HG03066 (cell line): ENCODE measurements around the gene MASP1.
"Not testable (repeated sequence)": the region's sequence is repeated elsewhere in the genome, so short reads cannot be mapped to it uniquely, and the experiment has no call there.

Experiments used
- ATAC-seq: cut with Tn5 transposase; IDR thresholded peaks from one replicate; pipeline ENCODE4 v1.9.1; 2021; ENCODE audit warnings: low read depth; ENCODE audit not compliant: unreplicated experiment

The MASP1 gene

DNA sequence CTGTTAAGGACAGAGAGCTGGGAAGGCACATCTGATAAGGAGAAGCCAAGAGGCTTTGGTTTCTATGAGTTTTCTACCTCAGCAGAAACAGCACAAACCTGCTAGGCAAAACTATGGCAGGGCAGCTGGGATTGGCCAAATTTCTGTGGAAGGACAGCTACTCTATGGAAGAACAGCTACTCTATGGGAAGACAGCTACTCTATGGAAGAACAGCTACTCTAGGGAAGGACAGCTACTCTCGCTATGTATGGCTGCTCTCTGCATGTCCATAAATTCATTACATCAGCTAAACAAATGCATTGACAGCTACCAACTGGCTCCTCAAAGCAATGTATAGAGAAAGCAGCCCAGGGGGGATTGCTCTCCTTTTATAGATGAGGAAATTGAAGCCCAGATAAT is 24.8 kb downstream of the MASP1 start:
- ATAC-seq = no peak

DNA sequence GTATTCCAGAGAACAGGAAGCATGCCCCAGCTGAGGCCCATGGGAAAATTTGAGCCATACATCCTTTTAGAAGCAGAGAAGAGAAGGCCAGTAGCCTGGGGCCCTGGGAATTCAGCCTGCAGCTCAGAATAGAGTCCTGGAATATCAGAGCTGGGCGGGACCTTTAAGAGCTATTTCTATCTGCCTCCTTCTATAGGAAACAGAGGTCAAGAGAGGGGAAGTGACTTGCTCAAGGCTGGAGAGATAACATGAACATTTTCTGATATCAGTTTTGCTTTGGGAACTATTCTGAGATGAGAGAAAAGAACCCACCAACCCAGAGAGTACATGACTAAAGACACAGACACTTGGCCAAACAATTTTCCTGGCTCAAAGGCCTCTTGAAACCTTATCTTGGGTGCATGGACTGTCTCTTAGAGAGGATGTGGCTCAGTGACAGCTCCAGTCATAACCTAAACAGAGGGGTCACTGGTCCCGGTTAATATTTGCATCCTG is 26.0 kb downstream of the MASP1 start:
- no peak for ATAC-seq

DNA sequence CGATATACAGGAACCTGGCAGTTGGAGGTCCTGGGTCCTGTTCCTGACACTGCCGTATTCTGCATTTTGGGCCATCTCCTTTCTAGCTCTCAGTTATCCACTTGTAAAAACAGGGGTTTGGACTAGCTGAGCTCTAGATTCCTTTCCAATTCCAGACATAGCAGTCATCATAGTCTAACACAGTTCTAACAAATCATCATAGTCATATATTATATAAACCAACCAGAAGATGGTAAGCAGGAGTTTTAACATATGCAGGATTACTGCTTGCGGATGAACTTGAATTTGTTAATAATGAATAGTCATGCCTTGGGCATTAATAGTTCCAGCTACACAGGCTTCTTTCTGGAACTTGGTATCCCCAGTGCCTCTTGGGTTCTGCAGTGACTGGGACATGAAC is 26.6 kb downstream of the MASP1 start:
- no peak for ATAC-seq

DNA sequence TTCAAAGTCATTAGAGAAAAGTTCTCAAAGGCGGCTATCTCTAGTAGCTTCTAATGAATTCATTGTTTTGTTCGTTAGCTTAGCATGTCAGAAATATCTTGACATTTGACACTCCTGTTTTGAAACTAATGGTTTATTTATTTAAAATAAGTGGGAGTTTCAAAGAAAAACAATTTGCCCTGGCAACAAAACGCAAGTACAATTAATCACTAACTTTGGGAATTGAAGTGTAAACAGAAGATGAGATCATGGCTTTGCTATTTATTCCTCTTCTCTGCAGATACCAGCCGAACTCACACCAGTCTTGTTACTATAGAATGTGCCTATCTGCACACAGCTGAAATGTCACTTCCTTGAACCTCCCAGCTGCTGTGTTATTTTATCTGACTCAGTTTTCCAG is 27.5 kb downstream of the MASP1 start:
- ATAC-seq = no peak

GRCh38 chr3:187263270-187263669 is 28.3 kb downstream of the MASP1 start:
- ATAC-seq = no peak

DNA sequence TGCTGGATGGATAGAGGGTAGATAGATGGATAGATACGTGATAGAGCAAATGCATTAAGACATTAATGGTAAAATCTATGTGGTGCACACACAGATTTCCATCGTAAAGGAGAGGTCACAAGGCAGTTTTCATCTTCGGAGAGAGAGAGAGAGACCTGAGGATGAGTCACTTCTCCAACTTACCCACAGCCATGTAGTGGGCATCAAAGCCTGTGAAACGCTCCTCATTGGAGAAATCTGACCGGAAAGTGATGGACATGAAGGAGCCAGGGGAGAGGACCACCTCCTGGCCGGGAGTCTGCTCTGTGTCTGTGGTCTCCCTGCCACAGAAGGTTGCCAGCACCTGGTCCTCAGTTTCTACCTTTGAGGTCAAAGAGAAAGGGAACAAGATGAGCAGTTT is 29.2 kb downstream of the MASP1 start:
- no peak for ATAC-seq

DNA sequence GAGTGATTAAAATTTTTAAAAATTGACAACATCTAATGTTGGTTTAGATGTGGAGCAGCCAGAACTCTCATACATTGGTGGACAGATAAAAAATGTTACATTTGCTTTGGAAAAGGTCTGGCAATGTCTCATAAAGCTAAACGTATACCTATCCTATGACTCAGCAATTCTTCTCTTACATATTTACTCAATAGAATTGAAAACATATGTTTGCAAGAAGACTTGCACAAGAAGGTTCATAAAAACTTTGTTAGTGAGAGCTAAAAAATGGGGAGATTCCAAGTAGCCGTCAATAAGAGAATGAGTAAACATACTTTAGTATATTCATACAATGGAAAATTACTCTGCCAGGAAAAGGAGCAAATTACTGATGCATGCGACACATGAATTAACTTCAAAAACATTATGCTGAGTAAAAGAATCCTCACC is 30.0 kb downstream of the MASP1 start:
- ATAC-seq = no peak

GRCh38 chr3:187259171-187259570 is 32.4 kb downstream of the MASP1 start:
- ATAC-seq = no peak

GRCh38 chr3:187257992-187258692 is 33.4 kb downstream of the MASP1 start:
- ATAC-seq = no peak

DNA sequence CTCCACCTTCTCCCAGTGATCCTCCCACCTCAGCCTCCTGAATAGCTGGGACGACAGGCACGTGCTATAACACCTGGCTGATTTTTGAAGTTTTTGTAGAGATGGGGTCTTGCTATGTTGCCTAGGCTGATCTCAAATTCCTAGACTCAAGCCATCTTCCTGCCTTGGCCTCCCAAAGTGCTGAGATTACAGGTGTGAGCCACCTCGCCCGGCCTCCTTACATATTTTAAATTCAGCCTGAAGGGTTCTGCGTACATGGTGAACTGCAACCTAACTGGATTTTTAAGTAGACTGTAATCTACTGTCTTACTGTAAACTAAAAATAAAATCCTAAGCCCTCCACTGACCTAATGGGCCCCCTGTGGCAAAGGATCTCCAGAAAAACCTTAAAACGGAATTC is 34.1 kb downstream of the MASP1 start:
- ATAC-seq = no peak

DNA sequence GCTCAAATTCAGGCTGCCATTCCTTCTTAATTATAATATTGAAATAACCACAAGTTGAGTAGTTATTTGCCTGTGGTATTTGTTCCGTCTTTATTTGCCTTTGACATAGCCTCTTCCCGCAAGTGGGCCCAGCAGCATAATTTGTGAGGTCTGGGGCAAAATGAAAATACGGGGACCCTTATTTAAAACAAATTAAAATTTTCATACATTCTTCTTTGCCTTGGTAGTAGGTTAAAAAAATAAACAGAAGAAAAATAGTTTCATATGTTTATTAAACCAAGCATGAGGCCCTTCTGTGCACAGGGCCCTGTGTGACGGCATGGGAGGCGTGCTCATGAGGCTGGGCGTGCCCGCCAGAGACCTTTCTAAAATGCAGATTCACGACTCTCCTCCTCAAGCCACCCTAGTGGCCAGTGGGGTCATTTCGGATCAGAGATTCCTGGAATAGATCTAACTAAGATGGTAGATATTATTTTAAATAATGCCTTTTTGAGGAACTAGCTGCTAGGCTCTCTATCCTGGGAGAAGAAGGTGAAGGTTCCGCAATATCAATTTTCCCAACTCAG is 35.4 kb downstream of the MASP1 start:
- no peak for ATAC-seq

GRCh38 chr3:187255314-187255713 is 36.2 kb downstream of the MASP1 start:
- no peak for ATAC-seq

DNA sequence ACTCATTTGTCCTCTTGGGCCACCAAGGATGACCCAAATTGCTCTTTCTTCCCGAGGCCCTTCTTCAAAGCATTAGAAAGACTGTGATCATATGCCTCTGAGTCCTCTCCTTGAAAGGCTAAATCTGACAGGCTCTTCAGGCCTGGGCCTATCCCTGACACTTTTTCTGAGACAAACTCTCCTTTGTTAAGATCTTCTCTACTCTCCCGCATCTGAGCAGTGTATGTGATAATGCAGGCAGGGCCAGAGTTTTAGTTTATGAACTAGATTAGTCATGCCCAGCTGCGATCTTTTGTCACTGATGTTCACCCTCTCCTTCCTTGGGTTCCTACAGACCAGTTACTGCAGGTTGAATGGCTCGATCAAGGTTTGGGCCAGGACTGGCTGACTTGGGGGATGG is 39.2 kb downstream of the MASP1 start:
- no peak for ATAC-seq

DNA sequence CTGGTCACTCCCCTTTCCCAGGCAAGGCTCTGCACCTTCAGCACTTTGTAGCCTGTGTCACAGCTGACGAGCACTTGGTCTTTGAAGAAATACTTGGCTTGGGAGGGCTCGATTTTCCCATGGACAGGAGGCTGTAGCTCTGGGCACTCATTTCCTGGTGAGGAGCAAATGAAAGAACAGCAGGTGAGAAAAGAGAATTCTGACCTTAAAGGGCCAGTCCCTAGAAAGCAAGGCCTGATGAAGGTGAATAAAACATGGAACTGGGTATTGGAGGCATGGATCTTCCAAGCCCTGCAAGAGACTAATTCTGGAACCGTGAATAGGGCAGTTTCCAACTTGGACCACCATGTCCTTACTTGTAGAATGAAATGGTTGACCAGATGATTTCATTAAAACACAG is 39.9 kb downstream of the MASP1 start:
- ATAC-seq = no peak

DNA sequence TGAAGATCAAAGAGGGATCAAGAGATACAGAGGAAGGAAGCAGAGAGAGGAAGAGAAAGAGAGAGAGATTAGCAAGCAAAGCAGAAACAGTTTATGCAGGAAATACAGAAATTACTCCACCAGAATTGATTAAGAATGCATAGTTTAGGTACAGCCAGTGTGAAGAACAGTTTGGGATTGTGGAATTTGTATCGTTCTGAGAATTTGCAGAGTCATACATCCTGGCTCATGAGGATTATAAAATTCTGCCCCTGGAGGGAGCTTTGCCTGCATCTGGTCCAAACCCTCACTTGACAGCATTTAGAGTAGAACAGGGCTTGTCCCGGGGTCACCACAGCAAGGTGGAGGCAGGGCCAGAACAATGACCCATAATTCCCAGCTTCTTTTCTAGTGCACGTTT is 44.1 kb downstream of the MASP1 start:
- ATAC-seq = no peak

- ATAC-seq = no peak
Observed at GRCh38 chr3:187243933-187244524, 47.5 kb downstream of the MASP1 start.

- ATAC-seq = no peak
Observed at GRCh38 chr3:187242900-187243299, 48.6 kb downstream of the MASP1 start.

GRCh38 chr3:187242435-187242834 is 49.1 kb downstream of the MASP1 start:
- no peak for ATAC-seq

DNA sequence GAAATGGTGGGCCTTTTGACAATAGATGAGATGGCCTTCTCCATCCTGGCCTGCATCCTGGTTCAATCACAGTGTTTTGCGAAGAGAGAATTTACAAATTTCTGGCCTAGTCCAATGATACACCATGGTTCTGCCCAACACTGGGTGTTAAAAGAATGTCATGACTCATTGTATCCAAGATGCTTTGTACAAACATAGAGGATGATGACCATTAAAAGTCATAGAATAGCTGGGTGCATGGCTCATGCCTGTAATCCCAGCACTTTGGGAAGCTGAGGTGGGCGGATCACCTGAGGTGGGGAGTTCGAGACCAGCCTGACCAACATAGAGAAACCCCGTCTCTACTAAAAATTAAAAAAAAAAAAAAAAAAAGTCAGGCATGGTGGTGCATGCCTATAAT is 52.7 kb downstream of the MASP1 start:
- not testable (repeated sequence) for ATAC-seq

DNA sequence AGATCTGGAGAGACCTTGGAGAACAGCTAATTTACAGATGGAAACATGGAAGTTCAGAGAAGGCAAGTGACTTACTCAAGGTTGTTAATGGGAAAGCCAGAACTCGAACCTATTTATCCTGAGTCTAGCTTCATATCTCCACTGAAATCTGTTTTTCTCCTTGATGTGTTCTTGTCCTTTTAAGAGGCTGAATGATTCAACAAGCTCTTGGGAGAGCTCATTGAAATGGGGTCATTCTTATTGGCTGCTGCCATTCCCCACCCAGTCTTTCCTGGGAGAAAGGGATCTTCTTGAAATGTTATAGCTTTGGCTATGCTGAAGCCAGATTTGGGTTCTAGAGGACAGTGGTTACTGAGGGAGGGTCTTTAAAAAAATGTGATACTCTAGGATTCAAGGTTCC is 53.3 kb downstream of the MASP1 start:
- ATAC-seq = no peak

GRCh38 chr3:187237741-187238140 is 53.8 kb downstream of the MASP1 start:
- ATAC-seq = no peak

GRCh38 chr3:187236962-187237361 is 54.6 kb downstream of the MASP1 start:
- no peak for ATAC-seq
